HCT116 (cell line): ENCODE measurements around the gene BBIP1. TPM values are rescaled to one million over a fixed set of nuclear protein-coding genes. Genes with fewer than 3 reads are reported as not detected.

Experiments used
- ATAC-seq: fragments of 200-7000 bp; cut with Tn5 transposase; 2 replicates; pipeline ENCODE4 v1.9.1; 2020; ENCODE audit warnings: mild to moderate bottlenecking, moderate library complexity
- BruUV-seq: library from RNA; stranded (reverse); fragments of 400-500 nt; replicated peaks from 2 replicates; lab custom pipeline; 2021; lab: Mats Ljungman, UMichigan
- CTCF ChIA-PET: fragments of 300-600 bp; sonication (Branson Sonifier 250); formaldehyde crosslinking; loops from one replicate; lab custom pipeline; 2021; ENCODE audit warnings: antibody characterized with exemption; lab: Charles Lee
- POLR2A ChIA-PET: fragments of 300-600, 350-600 bp; sonication (Branson Sonifier 250); formaldehyde crosslinking; loops from one replicate; lab custom pipeline; 2021; ENCODE audit warnings: antibody characterized with exemption; lab: Charles Lee
- RAD21 ChIA-PET, 2 experiments: fragments of 300-600 bp; sonication (Branson Sonifier 250); formaldehyde crosslinking; loops; one replicate each; lab custom pipeline; 2023; ENCODE audit warnings: low total read pairs in 2 of 2; ENCODE audit not compliant: uncharacterized antibody in 2 of 2, unreplicated experiment in 2 of 2, low non-redundant PET in 1 of 2; lab: Charles Lee
- DNase-seq: peaks from one replicate; pipeline ENCODE4 v3.0.0-alpha.2; 2010; ENCODE audit warnings: low read depth, low spot score
- H2AFZ ChIP-seq: fragments of 200-600 bp; shearing (Covaris generic), sonication (generic); 2 replicates; pipeline ENCODE4 v1.6.1; 2017; ENCODE audit warnings: low read depth, mixed run types, mixed read lengths, antibody characterized with exemption, low read length; ENCODE audit not compliant: poor library complexity, severe bottlenecking
- H3K27ac ChIP-seq: 2 replicates; pipeline ENCODE4 v1.5.1; 2012; ENCODE audit warnings: low read depth, low read length
- H3K27me3 ChIP-seq: fragments of 200-600 bp; sonication (generic); 2 replicates; pipeline ENCODE4 v1.6.1; 2016; ENCODE audit warnings: mixed run types, low read length, mixed read lengths; ENCODE audit not compliant: insufficient read depth
- H3K36me3 ChIP-seq, 2 experiments: fragments of 200-500 bp in 1 of 2; fragments of 200-600 bp in 1 of 2; sonication (Bioruptor generic) in 1 of 2; sonication (generic) in 1 of 2; 2 replicates each; pipeline versions ENCODE4 v1.5.1 to v1.6.1; 2014 to 2016; ENCODE audit warnings: low read length in 2 of 2, inconsistent platforms in 1 of 2, mixed read lengths in 1 of 2, mixed run types in 1 of 2; ENCODE audit not compliant: insufficient read depth in 2 of 2, control insufficient read depth in 1 of 2
- H3K4me1 ChIP-seq, 2 experiments: fragments of 200-600 bp in 1 of 2; sonication (generic) in 1 of 2; 2 replicates each; pipeline versions ENCODE4 v1.5.1 to v1.6.1; 2012 to 2017; ENCODE audit warnings: low read length in 2 of 2, inconsistent platforms in 1 of 2, mild to moderate bottlenecking in 1 of 2, mixed read lengths in 1 of 2, mixed run types in 1 of 2, moderate library complexity in 1 of 2; ENCODE audit not compliant: insufficient read depth in 2 of 2, control insufficient read depth in 1 of 2
- H3K4me2 ChIP-seq: fragments of 200-600 bp; sonication (generic); 2 replicates; pipeline ENCODE4 v1.6.1; 2017; ENCODE audit warnings: mixed run types, low read length, mixed read lengths
- H3K4me3 ChIP-seq, 2 experiments: fragments of 200-600 bp in 1 of 2; sonication (generic) in 1 of 2; replicated peaks in 1 of 2; 2 replicates each; pipeline ENCODE4 v1.5.1; 2011 to 2016; ENCODE audit warnings: low read length in 2 of 2, control low read depth in 1 of 2, low read depth in 1 of 2, mild to moderate bottlenecking in 1 of 2, mixed read lengths in 1 of 2, mixed run types in 1 of 2
- H3K79me2 ChIP-seq: fragments of 200-600 bp; sonication (generic); 2 replicates; pipeline ENCODE4 v1.6.1; 2017; ENCODE audit warnings: mild to moderate bottlenecking, mixed run types, low read length, moderate library complexity, mixed read lengths; ENCODE audit not compliant: insufficient read depth
- H3K9ac ChIP-seq: fragments of 200-600 bp; sonication (generic); 2 replicates; pipeline ENCODE4 v1.6.1; 2016; ENCODE audit warnings: low read length, mixed read lengths
- H3K9me2 ChIP-seq: fragments of 200-600 bp; sonication (generic), shearing (Covaris generic); 2 replicates; pipeline ENCODE4 v1.6.1; 2017; ENCODE audit warnings: mixed run types, mild to moderate bottlenecking, moderate library complexity; ENCODE audit not compliant: insufficient read depth
- H3K9me3 ChIP-seq, 2 experiments: fragments of 200-500 bp in 1 of 2; fragments of 200-600 bp in 1 of 2; sonication (Bioruptor generic) in 1 of 2; sonication (generic) in 1 of 2; 2 replicates each; pipeline ENCODE4 v1.6.1; 2014 to 2017; ENCODE audit warnings: low read length in 2 of 2, mixed read lengths in 2 of 2, inconsistent platforms in 1 of 2, low read depth in 1 of 2, mild to moderate bottlenecking in 1 of 2, mixed run types in 1 of 2, moderate library complexity in 1 of 2; ENCODE audit not compliant: control insufficient read depth in 1 of 2, insufficient read depth in 1 of 2
- H4K20me1 ChIP-seq: fragments of 200-600 bp; sonication (generic), shearing (Covaris generic); 2 replicates; pipeline ENCODE4 v1.6.1; 2017; ENCODE audit warnings: mixed run types, mild to moderate bottlenecking, moderate library complexity; ENCODE audit not compliant: insufficient read depth
- ATF3 ChIP-seq: IDR thresholded peaks from 2 replicates; pipeline ENCODE4 v1.6.1; 2012
- CBX3 ChIP-seq: IDR thresholded peaks from 2 replicates; pipeline ENCODE4 v1.6.1; 2012; ENCODE audit warnings: low read depth
- EZH2 ChIP-seq: fragments of 200-600 bp; sonication (generic); IDR thresholded peaks from 2 replicates; pipeline ENCODE4 v1.6.1; 2017; ENCODE audit warnings: antibody characterized with exemption, mixed run types
- RAD21 ChIP-seq: IDR thresholded peaks from 2 replicates; pipeline ENCODE4 v1.6.1; 2012; ENCODE audit warnings: low read depth, mild to moderate bottlenecking
- SIN3A ChIP-seq: IDR thresholded peaks from 2 replicates; pipeline ENCODE4 v1.6.1; 2012; ENCODE audit warnings: low read depth
- SP1 ChIP-seq: IDR thresholded peaks from 2 replicates; pipeline ENCODE4 v1.6.1; 2012; ENCODE audit warnings: low read depth
- SRF ChIP-seq: IDR thresholded peaks from 2 replicates; pipeline ENCODE4 v1.6.1; 2012; ENCODE audit warnings: low read depth
- TCF7L2 ChIP-seq: IDR thresholded peaks from 2 replicates; pipeline ENCODE4 v1.7.0; 2011; ENCODE audit warnings: borderline replicate concordance, inconsistent platforms; ENCODE audit not compliant: insufficient read depth, insufficient read length; ENCODE audit errors: extremely low read depth
- intact Hi-C: fragments of 100-400 bp; cut with micrococcal nuclease; formaldehyde crosslinking; loops from 2 replicates; pipeline ENCODE4 v1.10.0; 2022
- total RNA-seq: library from RNA; stranded (reverse); gene quantifications from one replicate; pipeline ENCODE4 v1.2.1, GENCODE V29; 2021; ENCODE audit not compliant: unreplicated experiment
- TF ChIP-seq, protein P1 (sequence below), 3 experiments: fragments of 200-600 bp in 1 of 3; sonication (generic) in 1 of 3; IDR thresholded peaks in 2 of 3; conservative IDR thresholded peaks in 1 of 3; 2 replicates each; pipeline ENCODE4 v1.5.1; 2012 to 2017; ENCODE audit warnings: low read depth in 2 of 3, low read length in 2 of 3, antibody characterized with exemption in 1 of 3, borderline replicate concordance in 1 of 3, control low read depth in 1 of 3, mild to moderate bottlenecking in 1 of 3, mixed read lengths in 1 of 3, mixed run types in 1 of 3, moderate library complexity in 1 of 3; ENCODE audit not compliant: insufficient read depth in 1 of 3

The BBIP1 gene
- total RNA-seq, 1 experiment from 2014 or later, result 38.9 TPM

GRCh38 chr10:110870823-110871297, 48.1 kb downstream of the BBIP1 start:
- Histone ChIP-seq H3K27ac (peak overlapping the region; percentile 42), H2AFZ (no peak overlapping the region), H4K20me1 (no peaks in the 10 kb centered on the region), H3K9me3 (no peaks in the 10 kb centered on the region), H3K36me3 (no peaks in the 10 kb centered on the region), H3K9me2 (no peaks in the 10 kb centered on the region), H3K79me2 (no peaks in the 10 kb centered on the region), H3K4me1 (peaks cover 17 to 26% of the 10 kb centered on the region in 2 experiments; a peak in 3 of 4 replicates), H3K27me3 (no peaks in the 10 kb centered on the region), H3K4me2 (peak overlapping the region; percentile 88), H3K9ac (peak overlapping the region; percentile 68), H3K4me3 (peak overlapping the region in 1 of 2 experiments; percentile 67; a peak in 1 of 4 replicates)
- TF ChIP-seq RAD21 (no peak), EZH2 (no peak), SP1 (no peak), SRF (no peak), ATF3 (no peak), SIN3A (no peak), TCF7L2 (no peak), CBX3 (no peak)
- TF ChIP-seq, protein P1, sequence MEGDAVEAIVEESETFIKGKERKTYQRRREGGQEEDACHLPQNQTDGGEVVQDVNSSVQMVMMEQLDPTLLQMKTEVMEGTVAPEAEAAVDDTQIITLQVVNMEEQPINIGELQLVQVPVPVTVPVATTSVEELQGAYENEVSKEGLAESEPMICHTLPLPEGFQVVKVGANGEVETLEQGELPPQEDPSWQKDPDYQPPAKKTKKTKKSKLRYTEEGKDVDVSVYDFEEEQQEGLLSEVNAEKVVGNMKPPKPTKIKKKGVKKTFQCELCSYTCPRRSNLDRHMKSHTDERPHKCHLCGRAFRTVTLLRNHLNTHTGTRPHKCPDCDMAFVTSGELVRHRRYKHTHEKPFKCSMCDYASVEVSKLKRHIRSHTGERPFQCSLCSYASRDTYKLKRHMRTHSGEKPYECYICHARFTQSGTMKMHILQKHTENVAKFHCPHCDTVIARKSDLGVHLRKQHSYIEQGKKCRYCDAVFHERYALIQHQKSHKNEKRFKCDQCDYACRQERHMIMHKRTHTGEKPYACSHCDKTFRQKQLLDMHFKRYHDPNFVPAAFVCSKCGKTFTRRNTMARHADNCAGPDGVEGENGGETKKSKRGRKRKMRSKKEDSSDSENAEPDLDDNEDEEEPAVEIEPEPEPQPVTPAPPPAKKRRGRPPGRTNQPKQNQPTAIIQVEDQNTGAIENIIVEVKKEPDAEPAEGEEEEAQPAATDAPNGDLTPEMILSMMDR (IDR thresholded peaks at IDR 0.05 in 2 of 3, conservative IDR thresholded peaks at IDR 0.05 in 1 of 3; ENCODE audit: borderline replicate concordance in 1 of 3, insufficient read depth in 1 of 3, low read depth in 2 of 3, low read length in 2 of 3), result no peak
- POLR2A ChIA-PET, result interaction anchor here (1.0 to 1.3 kb wide), 5 partner anchors 9 to 48 kb away, joined by 3 to 8 read pairs (median 5); partner anchors contain the start of genes BBIP1 and SHOC2
- RAD21 ChIA-PET, result no interaction called here
- ATAC-seq (no peak), DNase-seq (no peak)
- CTCF ChIA-PET, result interaction anchor here (1.0 to 1.3 kb wide), 2 partner anchors 11 to 22 kb away, joined by 3 to 5 read pairs; no protein-coding TSS in a partner anchor
- no TSS peak for BruUV-seq
- intact Hi-C loops, result loop anchor here (1.0 kb wide), 1 partner anchor 125 kb away; no protein-coding TSS in a partner anchor
